HG02885 (cell line): ENCODE measurements around the gene SLIT3.

Source experiments
- ATAC-seq: cut with Tn5 transposase; IDR thresholded peaks from one replicate; pipeline ENCODE4 v1.9.1; 2021; ENCODE audit warnings: mild to moderate bottlenecking; ENCODE audit not compliant: unreplicated experiment, poor library complexity

Gene SLIT3

DNA sequence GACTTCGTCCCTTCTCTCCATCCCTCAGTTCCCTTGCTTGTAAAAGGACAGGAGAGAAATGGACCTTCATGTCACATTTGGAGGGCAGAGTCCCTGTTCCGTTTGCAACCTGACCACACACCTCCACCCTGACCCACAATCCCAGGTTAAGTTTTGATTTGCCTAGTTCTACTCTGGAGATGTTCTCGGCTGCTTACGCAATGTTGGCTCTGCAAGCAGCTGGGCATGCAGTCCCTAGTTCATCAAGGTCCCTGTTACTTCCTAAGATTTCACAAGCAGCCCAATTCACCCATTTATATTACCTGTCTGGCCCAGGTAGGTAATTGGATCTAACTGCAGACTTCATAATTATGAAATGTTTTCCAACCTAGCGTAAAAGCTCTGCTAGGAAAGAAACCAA lies 28.8 kb downstream of the SLIT3 start:
- no peak for ATAC-seq

DNA sequence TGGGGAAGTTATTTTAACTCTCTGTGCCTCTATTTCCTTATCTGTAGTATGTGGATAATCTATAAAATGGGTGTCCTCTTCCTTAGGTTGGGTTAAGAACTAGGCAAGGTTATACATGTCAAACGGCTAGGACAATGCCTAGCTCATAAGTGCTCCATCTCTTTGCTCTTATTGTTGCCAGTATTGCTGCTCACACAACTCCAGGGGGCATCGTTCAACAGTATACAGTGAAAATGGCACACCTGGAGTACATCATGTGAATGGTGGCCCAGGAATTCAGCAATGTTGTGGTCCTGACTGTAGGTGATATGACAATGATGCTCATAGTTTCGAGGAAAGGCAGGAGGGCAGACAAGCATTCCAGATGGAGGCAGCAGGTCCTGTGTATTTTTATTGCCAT lies 30.1 kb downstream of the SLIT3 start:
- no peak for ATAC-seq

DNA sequence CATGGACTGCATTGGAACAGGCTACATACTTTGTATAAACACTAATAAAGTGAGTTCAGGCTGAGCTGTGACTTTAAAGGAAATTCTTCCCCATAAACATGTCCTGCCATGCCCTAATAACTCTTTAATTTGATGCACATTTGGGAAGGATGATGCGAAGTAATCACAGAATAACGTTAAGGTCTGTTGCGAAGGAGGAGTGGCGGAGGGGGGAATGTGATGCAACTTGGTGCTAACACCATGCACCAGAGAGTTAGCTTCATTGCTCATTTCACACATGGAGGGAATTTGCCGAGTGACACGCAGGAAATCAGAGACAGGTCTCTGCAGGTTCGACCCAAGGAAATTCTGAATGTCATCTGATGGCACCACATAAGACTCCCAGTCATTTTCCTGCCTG lies 32.9 kb downstream of the SLIT3 start:
- ATAC-seq: no peak

GRCh38 chr5:169265888-169266287 lies 35.1 kb downstream of the SLIT3 start:
- no peak for ATAC-seq

DNA sequence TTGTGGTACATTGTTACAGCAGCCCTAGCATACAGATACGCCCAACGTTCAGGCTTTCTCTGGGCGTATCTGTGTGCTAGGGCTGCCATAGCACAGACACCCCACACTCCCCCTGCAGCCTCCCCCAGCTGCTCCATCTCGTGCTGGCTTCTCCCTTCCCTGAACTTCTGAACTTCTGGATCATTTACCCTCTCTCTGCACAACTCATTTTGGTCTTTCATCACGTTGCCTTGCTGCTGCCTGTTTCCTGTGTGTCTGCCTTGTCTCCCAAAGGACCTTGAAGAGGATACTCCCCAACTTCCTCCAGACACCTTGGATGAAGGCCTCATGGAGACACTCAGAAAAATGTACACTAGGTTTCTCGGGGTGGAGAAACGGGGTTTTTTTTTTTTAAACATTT lies 37.3 kb downstream of the SLIT3 start:
- ATAC-seq: no peak

DNA sequence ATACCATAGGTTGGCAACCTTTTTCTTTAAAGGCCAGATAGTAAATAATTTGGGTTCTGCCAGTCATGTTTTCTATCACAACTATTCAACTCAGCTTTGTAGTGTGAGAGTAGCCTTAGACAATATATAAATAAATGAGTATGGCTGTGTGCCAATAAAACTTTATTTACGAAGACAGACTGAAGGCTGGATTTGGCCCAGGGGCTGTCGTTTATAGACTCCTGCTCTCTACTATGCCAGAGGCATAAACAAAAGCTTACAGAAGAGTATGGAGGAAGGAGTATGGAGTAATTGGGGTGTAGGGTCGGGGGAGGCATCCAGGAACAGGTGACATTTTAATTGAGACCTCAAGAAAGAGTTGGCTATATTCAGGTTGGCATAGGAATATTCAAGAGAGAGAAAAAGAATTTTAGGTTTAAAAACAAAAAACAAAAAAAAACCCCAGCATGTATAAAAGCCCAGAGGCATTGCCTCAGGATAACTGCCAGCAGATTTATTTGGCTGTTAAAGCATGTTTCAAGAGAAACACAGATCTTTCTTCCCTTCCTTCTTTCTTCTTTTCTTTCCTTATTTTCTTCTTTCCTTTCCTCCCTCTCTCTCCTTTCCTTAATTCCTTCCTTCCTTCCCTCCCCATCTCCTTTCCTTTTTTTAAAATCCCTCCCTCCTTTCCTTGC lies 39.9 kb downstream of the SLIT3 start:
- no peak for ATAC-seq

DNA sequence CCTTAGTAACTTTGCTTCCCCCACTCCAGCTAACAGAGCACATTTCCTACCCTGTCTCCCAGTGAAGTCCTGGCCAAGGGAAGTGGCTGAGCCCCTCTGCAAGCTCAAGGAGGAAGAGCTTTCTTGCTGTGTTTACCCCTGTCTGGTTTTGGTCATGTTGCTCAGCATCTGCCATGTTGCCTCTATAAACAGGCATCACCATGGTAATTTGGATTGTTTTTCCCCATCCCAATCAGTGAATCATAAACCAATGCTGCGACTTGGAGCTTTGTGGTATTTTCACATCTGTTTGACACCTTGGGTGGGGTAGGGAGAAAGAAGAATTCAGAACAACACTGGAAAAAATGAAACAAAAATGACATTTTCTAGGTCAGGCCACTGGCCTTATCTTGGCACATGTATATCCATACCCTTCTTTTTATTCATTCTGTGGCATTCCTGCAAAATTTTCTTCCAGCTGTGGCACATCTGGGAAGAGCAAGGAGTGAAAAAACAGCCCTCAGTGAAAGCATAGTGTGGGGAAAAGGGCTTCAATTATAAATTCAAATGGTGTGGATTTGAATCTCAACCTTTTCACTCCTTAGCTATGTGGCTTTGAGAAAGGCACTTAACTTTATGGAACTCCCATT lies 42.5 kb downstream of the SLIT3 start:
- ATAC-seq: no peak

GRCh38 chr5:169256191-169256590 lies 44.7 kb downstream of the SLIT3 start:
- ATAC-seq: no peak

- no peak for ATAC-seq
Observed at GRCh38 chr5:169253071-169253470, 47.9 kb downstream of the SLIT3 start.

GRCh38 chr5:169251333-169252084 lies 49.4 kb downstream of the SLIT3 start:
- no peak for ATAC-seq

DNA sequence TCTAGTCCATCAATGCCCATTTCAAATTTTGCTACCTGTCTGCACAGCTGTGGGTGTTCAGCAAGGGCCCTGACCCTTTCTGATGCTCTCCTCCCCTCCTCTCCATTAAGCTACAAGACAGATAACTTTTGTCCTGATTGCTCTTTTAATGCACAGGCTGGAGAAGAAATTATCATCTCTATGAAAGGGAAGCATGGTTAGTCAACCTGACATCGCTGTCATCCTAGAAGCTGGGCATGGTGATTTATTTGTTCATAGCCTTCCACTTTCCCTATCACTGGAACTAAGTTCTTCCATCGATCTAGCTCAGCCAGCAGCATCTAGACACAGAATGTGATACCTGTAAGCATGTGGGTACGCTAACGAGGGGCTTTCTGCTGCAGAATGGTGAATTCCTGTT lies 50.1 kb downstream of the SLIT3 start:
- ATAC-seq: no peak

DNA sequence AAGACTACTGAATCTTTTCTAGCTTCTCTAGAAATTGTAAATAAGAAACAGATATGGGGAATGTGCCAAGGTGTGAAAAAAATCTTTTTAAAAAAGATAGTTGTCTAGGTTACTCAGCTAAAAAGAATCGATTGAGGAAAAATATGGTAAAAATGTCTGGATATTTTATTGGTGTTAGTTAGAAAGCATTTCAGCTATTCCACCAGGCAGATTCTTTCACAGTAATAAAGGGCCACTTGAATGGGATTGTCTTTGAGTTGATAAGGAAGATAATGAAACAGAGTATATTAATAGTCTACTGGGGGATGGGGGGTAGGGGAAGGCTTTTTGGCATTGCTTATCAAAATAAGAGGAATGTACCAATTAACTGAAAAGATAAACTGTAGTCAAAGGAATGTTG lies 51.9 kb downstream of the SLIT3 start:
- no peak for ATAC-seq

- ATAC-seq: no peak
Observed at GRCh38 chr5:169248550-169248949, 52.4 kb downstream of the SLIT3 start.

- no peak for ATAC-seq
Observed at GRCh38 chr5:169244812-169245211, 56.1 kb downstream of the SLIT3 start.

DNA sequence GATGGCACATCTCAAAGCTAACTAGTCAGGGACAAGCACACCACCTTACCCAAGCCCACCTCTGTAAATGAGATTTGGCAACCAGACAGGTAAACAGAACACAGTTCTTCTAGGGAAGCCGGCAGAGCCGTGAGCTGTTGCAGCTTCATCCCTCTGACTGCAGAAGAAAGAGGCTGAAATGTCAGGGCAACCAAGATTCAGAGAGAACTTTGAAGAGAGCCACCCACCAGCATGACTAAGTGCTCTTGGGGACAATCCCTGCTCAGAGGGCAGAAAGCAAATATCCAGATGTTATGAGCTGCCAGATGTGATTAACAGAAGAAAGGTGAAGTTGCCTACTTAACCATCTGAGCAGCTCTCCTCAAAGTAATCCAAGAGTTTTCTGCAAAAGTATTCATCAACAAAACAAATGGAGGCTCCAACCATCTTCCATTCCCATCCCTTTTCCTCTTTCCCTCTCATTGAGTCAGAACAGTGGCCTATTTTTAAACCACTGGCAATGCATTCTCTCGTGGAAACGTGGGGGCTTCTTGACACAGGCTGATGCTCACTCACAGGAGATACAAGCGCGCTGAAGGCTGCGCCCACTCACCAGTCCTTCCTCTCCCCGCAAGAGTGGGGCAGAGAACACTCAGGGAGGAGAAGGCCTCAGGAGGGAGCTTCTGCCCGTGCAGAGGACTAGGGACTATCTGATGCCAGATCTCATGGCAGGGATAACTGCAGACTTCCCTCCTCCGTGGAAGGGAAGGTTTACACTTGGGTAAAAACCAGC lies 57.1 kb downstream of the SLIT3 start:
- ATAC-seq: no peak

- ATAC-seq: no peak
Observed at GRCh38 chr5:169242849-169243186, 58.1 kb downstream of the SLIT3 start.

DNA sequence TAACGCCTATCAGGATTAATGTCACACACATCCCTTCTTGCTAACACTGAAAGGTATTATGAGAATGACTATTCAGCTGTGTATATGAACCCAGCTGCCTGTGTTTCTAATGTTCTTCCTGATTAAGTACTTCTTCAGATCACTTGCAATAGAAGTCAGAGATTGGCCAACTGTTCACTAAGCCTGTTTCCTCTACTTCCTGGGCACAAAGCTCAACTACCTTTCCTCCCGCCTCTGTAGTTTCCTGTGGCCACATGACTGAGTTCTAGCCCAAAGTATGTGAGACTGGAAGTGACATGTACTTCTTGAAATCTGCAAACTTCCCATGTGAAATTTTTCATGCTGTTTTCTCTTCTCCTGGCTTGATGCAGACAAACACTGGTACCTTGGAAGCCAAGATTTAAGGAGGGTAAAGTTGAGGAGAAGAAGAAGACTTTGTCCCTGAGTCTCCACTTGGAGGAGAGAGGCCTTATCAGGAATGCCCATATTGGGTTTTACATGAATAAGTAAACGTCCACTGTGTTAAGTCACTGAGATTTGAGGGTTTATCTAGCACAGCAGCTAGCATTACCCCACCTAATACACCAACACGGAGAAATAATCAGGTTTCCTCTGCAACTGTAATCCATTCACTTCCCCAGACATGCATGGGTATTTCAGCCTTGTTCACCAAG lies 58.6 kb downstream of the SLIT3 start:
- no peak for ATAC-seq

- no peak for ATAC-seq
Observed at GRCh38 chr5:169229342-169229892, 71.5 kb downstream of the SLIT3 start.

- no peak for ATAC-seq
Observed at GRCh38 chr5:169226895-169227294, 74.0 kb downstream of the SLIT3 start.

GRCh38 chr5:169225830-169226356 lies 75.0 kb downstream of the SLIT3 start:
- no peak for ATAC-seq
